AG04449 (cell line): Measurements from ENCODE around the gene FAU.
A peak's percentile ranks its signal among the peaks of the same experiment; 100 is the strongest.

Experiments
- CTCF ChIA-PET: fragments of 350-600 bp; formaldehyde crosslinking; extraction: SDS; loops from one replicate; lab custom pipeline; 2021; ENCODE audit warnings: antibody characterized with exemption; lab: Yijun Ruan, JAX
- POLR2A ChIA-PET: fragments of 400-600, 350-600 bp; formaldehyde crosslinking; extraction: SDS; loops from one replicate; lab custom pipeline; 2020; ENCODE audit warnings: antibody characterized with exemption, inconsistent platforms; lab: Yijun Ruan, JAX
- DNase-seq: peaks from one replicate; pipeline ENCODE4 v3.0.0-alpha.2; 2010; ENCODE audit warnings: low read depth, low spot score
- H3K4me3 ChIP-seq: 2 replicates; pipeline ENCODE4 v1.5.1; 2011; ENCODE audit warnings: low read depth, mild to moderate bottlenecking, control low read depth, low read length
- CTCF ChIP-seq: IDR thresholded peaks from one replicate; pipeline ENCODE4 v1.5.1; 2011; ENCODE audit warnings: mild to moderate bottlenecking, moderate library complexity, low read length, control low read depth, inconsistent platforms; ENCODE audit not compliant: insufficient read depth; ENCODE audit errors: missing control alignments

FAU gene

GRCh38 chr11:65089621-65090020 is 32.3 kb downstream of the FAU start:
- DNase-seq, result no peak
- no peak for TF ChIP-seq CTCF
- no peak overlapping the region for H3K4me3 ChIP-seq
- ChIA-PET CTCF (interaction anchor here (1.1 to 4.7 kb wide), 3 partner anchors 12 to 75 kb away, joined by 4 to 35 read pairs (median 5); partner anchors contain the start of gene TM7SF2), POLR2A (no interaction called here)

- no peak for DNase-seq
- H3K4me3 ChIP-seq, result no peak overlapping the region
- CTCF ChIA-PET, result interaction anchor here (4.7 kb wide), 1 partner anchor 24 kb away, joined by 35 read pairs; the partner anchor contains the start of gene TM7SF2
- POLR2A ChIA-PET, result no interaction called here
- no peak for TF ChIP-seq CTCF
Observed at GRCh38 chr11:65087827-65088226, 34.1 kb downstream of the FAU start.

GRCh38 chr11:65087216-65087615 is 34.7 kb downstream of the FAU start:
- H3K4me3 ChIP-seq, result no peak overlapping the region
- ChIA-PET CTCF (interaction anchor here (1.4 kb wide), 1 partner anchor 23 kb away, joined by 4 read pairs; no protein-coding TSS in a partner anchor), POLR2A (interaction anchor here (1.1 kb wide), 1 partner anchor 22 kb away, joined by 3 read pairs; no protein-coding TSS in a partner anchor)
- no peak for TF ChIP-seq CTCF
- DNase-seq, result no peak

- DNase-seq, result no peak
- CTCF ChIA-PET, result interaction anchor here (0.6 to 1.4 kb wide), 2 partner anchors 23 to 73 kb away, joined by 3 to 4 read pairs; partner anchors contain the start of gene ARL2
- POLR2A ChIA-PET, result interaction anchor here (1.1 kb wide), 1 partner anchor 22 kb away, joined by 3 read pairs; no protein-coding TSS in a partner anchor
- TF ChIP-seq CTCF, result no peak
- H3K4me3 ChIP-seq, result no peak overlapping the region
Observed at GRCh38 chr11:65086809-65087208, 35.1 kb downstream of the FAU start.

- ChIA-PET CTCF (interaction anchor here (0.8 to 1.3 kb wide), 6 partner anchors 9 to 71 kb away, joined by 3 to 9 read pairs (median 4); partner anchors contain the start of gene ARL2), POLR2A (interaction anchor here (0.7 kb wide), 1 partner anchor 11 kb away, joined by 4 read pairs; the partner anchor contains the start of gene VPS51)
- peak overlapping the region; percentile 16; the same call in 1 of the 2 replicates for H3K4me3 ChIP-seq
- DNase-seq, result no peak
- no peak for TF ChIP-seq CTCF
Observed at GRCh38 chr11:65085446-65085845, 36.5 kb downstream of the FAU start.

GRCh38 chr11:65084598-65085375 is 37.1 kb downstream of the FAU start:
- H3K4me3 ChIP-seq, result peak overlapping the region; percentile 97
- POLR2A ChIA-PET, result interaction anchor here (0.7 kb wide), 1 partner anchor 12 kb away, joined by 4 read pairs; the partner anchor contains the start of gene VPS51
- TF ChIP-seq CTCF, result no peak
- CTCF ChIA-PET, result interaction anchor here (0.8 to 1.3 kb wide), 6 partner anchors 10 to 71 kb away, joined by 3 to 9 read pairs (median 4); partner anchors contain the start of gene ARL2
- DNase-seq, result no peak
